Activated CD8-positive, alpha-beta T cell treated with anti-CD3 and anti-CD28 coated beads, Interleukin-2, amount 10 ng/mL, durations not matched to agents 7 days and 5 days (primary cell): ENCODE results near the gene FAM120A. TPM values are rescaled to one million over a fixed set of nuclear protein-coding genes. Genes with fewer than 3 reads are reported as not detected.
A peak's percentile ranks its signal among the peaks of the same experiment; 100 is the strongest.

Experiments
- ATAC-seq: fragments of 150-1000 bp; cut with Tn5 transposase; one replicate; pipeline ENCODE4 v1.10.0; 2021; ENCODE audit warnings: moderate library complexity
- CTCF ChIA-PET: fragments of 350-600 bp; sonication (Branson Sonifier 250); formaldehyde crosslinking; loops from one replicate; lab custom pipeline; 2021; ENCODE audit warnings: antibody characterized with exemption; lab: Charles Lee
- POLR2A ChIA-PET: fragments of 350-600 bp; sonication (Branson Sonifier 250); formaldehyde crosslinking; loops from one replicate; lab custom pipeline; 2021; ENCODE audit warnings: antibody characterized with exemption; lab: Charles Lee
- DNase-seq: peaks from one replicate; pipeline ENCODE4 v3.0.0-alpha.2; 2020
- H3K27ac Mint-ChIP-seq: one replicate; pipeline ENCODE4 v1.8.0; 2021; ENCODE audit warnings: mild to moderate bottlenecking, mixed read lengths
- H3K27me3 Mint-ChIP-seq: one replicate; pipeline ENCODE4 v1.8.0; 2021; ENCODE audit warnings: low read depth, mixed read lengths
- H3K36me3 Mint-ChIP-seq: one replicate; pipeline ENCODE4 v1.8.0; 2021; ENCODE audit warnings: low read depth, mixed read lengths
- H3K4me1 Mint-ChIP-seq: one replicate; pipeline ENCODE4 v1.8.0; 2021; ENCODE audit warnings: low read depth, mixed read lengths
- H3K4me3 Mint-ChIP-seq: one replicate; pipeline ENCODE4 v1.8.0; 2021; ENCODE audit warnings: mild to moderate bottlenecking, mixed read lengths
- H3K9me3 Mint-ChIP-seq: one replicate; pipeline ENCODE4 v1.8.0; 2022; ENCODE audit warnings: mixed read lengths; ENCODE audit not compliant: insufficient read depth
- total RNA-seq, 2 experiments: library from RNA; stranded (reverse); gene quantifications; one replicate each; pipeline ENCODE4 v1.2.3, GENCODE V29; 2021

The FAM120A gene
- total RNA-seq, 2 experiments from 2014 or later: 139 to 141 TPM

- peaks cover 55% of the 10 kb centered on the region for H3K4me1 Mint-ChIP-seq
- peaks cover 60% of the 10 kb centered on the region for H3K36me3 Mint-ChIP-seq
- peak within 1 kb of the TSS; percentile 89 for H3K4me3 Mint-ChIP-seq
- CTCF ChIA-PET: interaction anchor here (0.7 to 2.8 kb wide), 10 partner anchors 11 to 499 kb away, joined by 3 to 42 read pairs (median 3); partner anchors contain the start of gene NINJ1
- POLR2A ChIA-PET: interaction anchor here (0.8 to 2.4 kb wide), 7 partner anchors 12 to 358 kb away, joined by 3 to 50 read pairs (median 4); no protein-coding TSS in a partner anchor
- ATAC-seq (peak; percentile 77), DNase-seq (peak; percentile 91)
- peak within 1 kb of the TSS; percentile 92 for H3K27ac Mint-ChIP-seq
- no peaks in the 10 kb centered on the region for H3K9me3 Mint-ChIP-seq
- H3K27me3 Mint-ChIP-seq: no peaks in the 10 kb centered on the region
Measured at GRCh38 chr9:93453047-93453914, 1.8 kb downstream of the FAM120A start, which contains the start of gene FAM120AOS. Gene FAM120AOS, minus strand, starts transcription at chr9:93453581. Its CDS starts 872 bp downstream, at chr9:93452709.

- Mint-ChIP-seq H3K4me1 (peaks cover 62% of the 10 kb centered on the region), H3K27ac (peak overlapping the region; percentile 59), H3K36me3 (peaks cover 67% of the 10 kb centered on the region), H3K27me3 (no peaks in the 10 kb centered on the region), H3K4me3 (no peak overlapping the region), H3K9me3 (no peaks in the 10 kb centered on the region)
- DNase-seq (no peak), ATAC-seq (no peak)
- POLR2A ChIA-PET: interaction anchor here (0.8 kb wide), 1 partner anchor 110 kb away, joined by 3 read pairs; no protein-coding TSS in a partner anchor
- CTCF ChIA-PET: interaction anchor here (1.5 to 2.0 kb wide), 2 partner anchors 9 to 110 kb away, joined by 6 to 10 read pairs; no protein-coding TSS in a partner anchor
Measured at GRCh38 chr9:93456022-93456421, 4.5 kb downstream of the FAM120A start.

- ChIA-PET POLR2A (no interaction called here), CTCF (interaction anchor here (1.5 to 2.0 kb wide), 2 partner anchors 9 to 110 kb away, joined by 6 to 10 read pairs; no protein-coding TSS in a partner anchor)
- H3K9me3 Mint-ChIP-seq: no peaks in the 10 kb centered on the region
- no peak for DNase-seq
- no peak for ATAC-seq
- H3K4me3 Mint-ChIP-seq: no peak overlapping the region
- H3K4me1 Mint-ChIP-seq: peaks cover 64% of the 10 kb centered on the region
- peaks cover 68% of the 10 kb centered on the region for H3K36me3 Mint-ChIP-seq
- no peaks in the 10 kb centered on the region for H3K27me3 Mint-ChIP-seq
- H3K27ac Mint-ChIP-seq: peak overlapping the region; percentile 59
Measured at GRCh38 chr9:93456504-93456903, 5.0 kb downstream of the FAM120A start.

- ChIA-PET POLR2A (no interaction called here), CTCF (interaction anchor here (1.5 to 2.0 kb wide), 2 partner anchors 8 to 109 kb away, joined by 6 to 10 read pairs; no protein-coding TSS in a partner anchor)
- Mint-ChIP-seq H3K36me3 (peaks cover 68% of the 10 kb centered on the region), H3K4me1 (peaks cover 67% of the 10 kb centered on the region), H3K27me3 (no peaks in the 10 kb centered on the region), H3K4me3 (no peak overlapping the region), H3K27ac (no peak overlapping the region), H3K9me3 (no peaks in the 10 kb centered on the region)
- DNase-seq (no peak), ATAC-seq (no peak)
Measured at GRCh38 chr9:93457006-93457405, 5.5 kb downstream of the FAM120A start.

- Mint-ChIP-seq H3K36me3 (peaks cover 60% of the 10 kb centered on the region), H3K4me1 (peaks cover 82% of the 10 kb centered on the region), H3K27me3 (no peaks in the 10 kb centered on the region), H3K9me3 (no peaks in the 10 kb centered on the region), H3K4me3 (no peak overlapping the region), H3K27ac (no peak overlapping the region)
- POLR2A ChIA-PET: no interaction called here
- CTCF ChIA-PET: no interaction called here
- ATAC-seq: no peak
- DNase-seq: no peak
Measured at GRCh38 chr9:93458712-93459111, 7.2 kb downstream of the FAM120A start.

GRCh38 chr9:93459432-93459847 is 8.0 kb downstream of the FAM120A start:
- ATAC-seq: no peak
- Mint-ChIP-seq H3K27ac (peak overlapping the region; percentile 48), H3K36me3 (peaks cover 55% of the 10 kb centered on the region), H3K27me3 (no peaks in the 10 kb centered on the region), H3K4me1 (peaks cover 84% of the 10 kb centered on the region), H3K9me3 (no peaks in the 10 kb centered on the region), H3K4me3 (no peak overlapping the region)
- ChIA-PET CTCF (no interaction called here), POLR2A (no interaction called here)
- no peak for DNase-seq

- no peaks in the 10 kb centered on the region for H3K27me3 Mint-ChIP-seq
- H3K27ac Mint-ChIP-seq: peak overlapping the region; percentile 37
- DNase-seq: no peak
- ATAC-seq: no peak
- CTCF ChIA-PET: no interaction called here
- H3K36me3 Mint-ChIP-seq: peaks cover 56% of the 10 kb centered on the region
- no peaks in the 10 kb centered on the region for H3K9me3 Mint-ChIP-seq
- peaks cover 86% of the 10 kb centered on the region for H3K4me1 Mint-ChIP-seq
- POLR2A ChIA-PET: no interaction called here
- H3K4me3 Mint-ChIP-seq: no peak overlapping the region
Measured at GRCh38 chr9:93460689-93461413, 9.4 kb downstream of the FAM120A start.

- Mint-ChIP-seq H3K36me3 (peaks cover 52% of the 10 kb centered on the region), H3K27ac (no peak overlapping the region), H3K4me3 (no peak overlapping the region), H3K9me3 (no peaks in the 10 kb centered on the region), H3K27me3 (no peaks in the 10 kb centered on the region), H3K4me1 (peaks cover 86% of the 10 kb centered on the region)
- ChIA-PET CTCF (no interaction called here), POLR2A (no interaction called here)
- ATAC-seq (no peak), DNase-seq (no peak)
Measured at GRCh38 chr9:93461414-93461743, 9.9 kb downstream of the FAM120A start.

- CTCF ChIA-PET: interaction anchor here (3.7 kb wide), 1 partner anchor 8 kb away, joined by 42 read pairs; the partner anchor contains the start of gene FAM120AOS
Measured at GRCh38 chr9:93461821-93462220, 10.3 kb downstream of the FAM120A start.

GRCh38 chr9:93463638-93464248 is 12.3 kb downstream of the FAM120A start:
- ATAC-seq: peak; percentile 68
- H3K27ac Mint-ChIP-seq: peak overlapping the region; percentile 92
- H3K4me3 Mint-ChIP-seq: peak overlapping the region; percentile 67
- H3K9me3 Mint-ChIP-seq: no peaks in the 10 kb centered on the region
- no peaks in the 10 kb centered on the region for H3K27me3 Mint-ChIP-seq
- no peak for DNase-seq
- H3K4me1 Mint-ChIP-seq: peaks cover 88% of the 10 kb centered on the region
- peaks cover 41% of the 10 kb centered on the region for H3K36me3 Mint-ChIP-seq
- POLR2A ChIA-PET: interaction anchor here (2.2 to 4.6 kb wide), 3 partner anchors 10 to 103 kb away, joined by 10 to 50 read pairs (median 32); partner anchors contain the start of genes FAM120A and FAM120AOS
- CTCF ChIA-PET: interaction anchor here (1.5 to 4.2 kb wide), 5 partner anchors 10 to 355 kb away, joined by 3 to 42 read pairs (median 12); partner anchors contain the start of gene FAM120AOS

More at GRCh38 chr9:93461821-93462220, 10.3 kb downstream of the FAM120A start:
- Mint-ChIP-seq H3K27ac (no peak overlapping the region), H3K4me3 (no peak overlapping the region), H3K4me1 (peaks cover 86% of the 10 kb centered on the region), H3K27me3 (no peaks in the 10 kb centered on the region), H3K9me3 (no peaks in the 10 kb centered on the region), H3K36me3 (peaks cover 51% of the 10 kb centered on the region)
- no peak for ATAC-seq
- POLR2A ChIA-PET: interaction anchor here (4.6 kb wide), 1 partner anchor 11 kb away, joined by 32 read pairs; the partner anchor contains the start of gene FAM120A
- no peak for DNase-seq

GRCh38 chr9:93464395-93464794 is 12.9 kb downstream of the FAM120A start:
- ChIA-PET CTCF (interaction anchor here (0.9 to 4.2 kb wide), 7 partner anchors 8 to 355 kb away, joined by 3 to 42 read pairs (median 6); partner anchors contain the start of gene FAM120AOS), POLR2A (interaction anchor here (0.7 to 4.6 kb wide), 4 partner anchors 11 to 102 kb away, joined by 3 to 50 read pairs (median 21); partner anchors contain the start of genes FAM120A and FAM120AOS)
- no peak for DNase-seq
- Mint-ChIP-seq H3K9me3 (no peaks in the 10 kb centered on the region), H3K27ac (peak overlapping the region; percentile 92), H3K4me3 (peak overlapping the region; percentile 67), H3K27me3 (no peaks in the 10 kb centered on the region), H3K36me3 (peaks cover 34% of the 10 kb centered on the region), H3K4me1 (peaks cover 86% of the 10 kb centered on the region)
- ATAC-seq: peak; percentile 28
